ENCODE data around the gene ST8SIA4.

DNA sequence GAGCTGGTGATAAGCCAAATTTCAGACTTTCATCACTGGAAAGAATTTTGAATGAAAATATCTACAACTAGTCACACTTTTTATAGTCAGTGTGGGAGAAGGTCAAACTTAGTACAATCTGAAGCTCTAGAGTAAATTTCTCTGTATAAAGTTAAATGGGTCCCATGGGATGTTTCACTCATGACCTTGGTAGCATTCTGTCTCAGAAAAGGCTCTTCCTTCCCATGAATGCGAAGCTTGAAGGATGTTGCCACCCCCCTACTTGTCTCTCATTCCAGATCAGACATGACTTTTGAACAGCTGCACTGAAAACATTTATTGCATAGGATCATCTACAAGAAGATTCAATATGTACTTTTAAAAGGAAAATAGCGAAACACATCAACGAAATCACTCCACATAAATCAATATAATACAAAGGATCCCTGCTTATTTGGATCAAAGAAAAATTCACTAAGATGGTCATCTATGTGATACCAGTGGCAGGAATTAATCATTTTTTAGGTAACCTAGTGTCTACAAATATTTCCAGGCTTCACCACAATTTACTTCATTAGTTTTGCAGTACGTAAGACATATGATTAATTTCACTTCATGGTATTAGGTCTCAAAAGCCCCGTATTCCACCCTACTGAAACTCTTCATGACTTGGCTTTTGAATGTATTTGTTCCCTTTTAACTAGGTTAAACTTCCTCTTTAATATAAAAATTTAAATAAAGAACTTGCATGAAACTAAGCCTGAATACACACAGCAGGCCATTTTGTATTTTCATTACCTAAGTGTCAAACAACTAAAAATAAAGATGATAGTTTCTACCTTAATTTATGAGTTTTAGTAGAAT, 4.4 kb downstream of the ST8SIA4 start:
- no peak for TF ChIP-seq EZH2 (IDR thresholded peaks at IDR 0.05; ENCODE audit: borderline replicate concordance, low read depth, low read length, severe bottlenecking)
- TF ChIP-seq, protein P1, sequence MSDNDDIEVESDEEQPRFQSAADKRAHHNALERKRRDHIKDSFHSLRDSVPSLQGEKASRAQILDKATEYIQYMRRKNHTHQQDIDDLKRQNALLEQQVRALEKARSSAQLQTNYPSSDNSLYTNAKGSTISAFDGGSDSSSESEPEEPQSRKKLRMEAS (IDR thresholded peaks at IDR 0.05; ENCODE audit: insufficient read depth, insufficient read length) = no peak
- TF ChIP-seq, protein P2, sequence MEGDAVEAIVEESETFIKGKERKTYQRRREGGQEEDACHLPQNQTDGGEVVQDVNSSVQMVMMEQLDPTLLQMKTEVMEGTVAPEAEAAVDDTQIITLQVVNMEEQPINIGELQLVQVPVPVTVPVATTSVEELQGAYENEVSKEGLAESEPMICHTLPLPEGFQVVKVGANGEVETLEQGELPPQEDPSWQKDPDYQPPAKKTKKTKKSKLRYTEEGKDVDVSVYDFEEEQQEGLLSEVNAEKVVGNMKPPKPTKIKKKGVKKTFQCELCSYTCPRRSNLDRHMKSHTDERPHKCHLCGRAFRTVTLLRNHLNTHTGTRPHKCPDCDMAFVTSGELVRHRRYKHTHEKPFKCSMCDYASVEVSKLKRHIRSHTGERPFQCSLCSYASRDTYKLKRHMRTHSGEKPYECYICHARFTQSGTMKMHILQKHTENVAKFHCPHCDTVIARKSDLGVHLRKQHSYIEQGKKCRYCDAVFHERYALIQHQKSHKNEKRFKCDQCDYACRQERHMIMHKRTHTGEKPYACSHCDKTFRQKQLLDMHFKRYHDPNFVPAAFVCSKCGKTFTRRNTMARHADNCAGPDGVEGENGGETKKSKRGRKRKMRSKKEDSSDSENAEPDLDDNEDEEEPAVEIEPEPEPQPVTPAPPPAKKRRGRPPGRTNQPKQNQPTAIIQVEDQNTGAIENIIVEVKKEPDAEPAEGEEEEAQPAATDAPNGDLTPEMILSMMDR (IDR thresholded peaks at IDR 0.05; ENCODE audit: extremely low read depth in 1 of 2, insufficient read depth in 1 of 2, low read depth in 1 of 2, low read length in 2 of 2) = no peak
- TF ChIP-seq POLR2A (IDR thresholded peaks at IDR 0.05; ENCODE audit: low read depth, low read length) = no peak
- TF ChIP-seq POLR2AphosphoS5 (IDR thresholded peaks at IDR 0.05; ENCODE audit: insufficient read depth, low read depth, low read length) = no peak
- TF ChIP-seq JUN (IDR thresholded peaks at IDR 0.05; ENCODE audit: borderline replicate concordance, insufficient read depth, insufficient read length, low read depth) = no peak
- TF ChIP-seq MYC (IDR thresholded peaks at IDR 0.05; ENCODE audit: low read depth, low read length) = no peak

Measured in endothelial cell of umbilical vein (primary cell).